ENCODE measurements around the gene CDCA5.

Gene CDCA5

DNA sequence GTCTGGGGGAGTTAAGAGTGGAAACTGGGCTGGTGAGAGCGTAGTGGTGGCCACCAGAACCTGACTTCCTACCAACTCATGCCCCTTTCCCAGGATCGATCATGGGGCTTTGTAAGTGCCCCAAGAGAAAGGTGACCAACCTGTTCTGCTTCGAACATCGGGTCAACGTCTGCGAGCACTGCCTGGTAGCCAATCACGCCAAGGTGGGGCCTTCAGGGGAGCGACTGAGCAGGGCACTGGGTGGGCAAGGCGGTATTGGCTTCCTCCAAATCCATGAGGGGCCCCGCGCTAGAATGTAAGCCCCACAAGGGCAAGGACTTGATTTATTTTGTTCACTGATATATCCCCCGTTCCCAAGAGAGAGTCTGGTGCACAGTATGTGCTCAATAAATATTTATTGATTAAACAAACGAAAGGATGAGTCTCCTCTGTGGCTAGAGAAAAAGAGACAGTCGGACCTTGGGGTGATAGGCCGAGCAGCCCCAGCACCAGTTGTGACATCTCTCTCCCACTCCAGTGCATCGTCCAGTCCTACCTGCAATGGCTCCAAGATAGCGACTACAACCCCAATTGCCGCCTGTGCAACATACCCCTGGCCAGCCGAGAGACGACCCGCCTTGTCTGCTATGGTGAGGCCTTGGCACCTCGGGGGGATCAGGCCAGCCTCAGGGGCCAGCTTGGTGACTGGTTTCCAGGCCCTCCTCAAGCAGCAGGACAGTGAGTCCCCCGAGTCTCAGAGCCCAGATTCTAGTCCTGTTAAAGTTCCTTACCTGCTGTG is 947 bp upstream of the CDCA5 start:
- peak in 1 of 10 donors; percentile 59 for DNase-seq
- intact Hi-C loops (cut with DNase I): loop anchor here (1.0 to 10.0 kb wide), 5 partner anchors 38 to 160 kb away; partner anchors contain the start of genes ARL2, FAU, MRPL49 and PPP2R5B

DNA sequence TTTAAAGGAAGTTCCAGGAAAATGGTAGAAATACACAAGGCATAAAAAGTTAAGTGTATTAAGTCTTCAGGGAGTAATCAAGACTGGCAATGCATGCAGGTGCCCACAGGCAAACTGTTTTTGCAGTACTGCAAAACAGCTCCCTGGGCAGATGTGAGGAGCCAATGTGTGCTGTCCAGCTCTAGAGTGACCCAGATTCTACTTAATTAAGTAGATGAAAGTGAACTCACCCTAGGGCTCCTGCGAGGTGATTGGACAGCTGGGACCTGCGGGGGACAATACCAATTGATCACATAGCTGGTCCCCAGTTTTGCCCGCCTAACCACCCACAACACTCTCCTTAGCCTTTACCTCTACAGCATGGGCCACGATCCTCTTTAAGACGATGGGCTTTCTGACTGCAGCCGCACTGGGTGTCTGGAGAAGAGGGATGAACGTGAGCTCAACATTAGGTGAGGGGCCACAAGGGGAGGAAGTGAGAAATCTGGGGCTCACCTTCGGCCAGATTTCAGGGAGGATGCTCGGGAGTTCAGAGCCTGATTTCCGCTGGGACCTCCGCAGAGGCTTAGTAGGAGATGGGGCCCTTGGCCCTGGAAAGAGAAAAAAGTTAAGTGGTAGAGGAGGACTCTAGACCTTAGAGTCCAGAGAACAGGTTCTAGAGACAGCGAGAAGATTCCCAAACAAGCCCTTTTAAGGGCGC is 556 bp downstream of the CDCA5 start:
- intact Hi-C loops (cut with DNase I): loop anchor here (5.0 to 10.0 kb wide), 3 partner anchors 39 to 158 kb away; partner anchors contain the start of genes FAU, MRPL49, PPP2R5B and SNX15
- peak in 1 of 10 donors; percentile 26 for DNase-seq

DNA sequence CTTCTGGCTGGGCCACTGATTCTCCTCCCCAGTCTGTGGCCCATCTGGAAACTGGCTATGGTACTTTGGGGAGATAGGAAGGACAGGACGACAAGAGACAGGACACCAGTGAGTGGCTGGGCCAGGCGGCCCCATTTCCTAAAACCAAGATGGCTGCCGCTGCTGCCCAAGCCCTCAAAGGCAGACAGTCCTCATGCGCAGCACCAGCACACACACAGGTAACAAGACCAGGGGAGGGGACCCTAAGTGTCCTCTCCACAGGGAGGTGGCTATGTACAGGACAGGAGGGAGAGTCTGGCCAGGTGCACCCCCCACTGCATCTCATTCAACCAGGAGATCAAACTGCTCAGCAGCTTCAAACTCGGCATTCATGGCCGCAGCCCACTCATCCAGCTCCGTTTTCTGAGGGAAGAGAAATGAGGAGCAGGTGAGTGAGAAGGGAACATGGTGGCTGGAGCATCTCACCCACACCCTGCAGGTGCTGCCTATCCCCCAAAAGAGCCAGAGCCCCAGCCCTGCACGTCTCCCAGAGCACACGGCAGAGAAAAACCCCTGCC is 5.0 kb downstream of the CDCA5 start:
- peak in 1 of 10 donors; percentile 72 for DNase-seq
- intact Hi-C loops (cut with DNase I): no loop called here

DNA sequence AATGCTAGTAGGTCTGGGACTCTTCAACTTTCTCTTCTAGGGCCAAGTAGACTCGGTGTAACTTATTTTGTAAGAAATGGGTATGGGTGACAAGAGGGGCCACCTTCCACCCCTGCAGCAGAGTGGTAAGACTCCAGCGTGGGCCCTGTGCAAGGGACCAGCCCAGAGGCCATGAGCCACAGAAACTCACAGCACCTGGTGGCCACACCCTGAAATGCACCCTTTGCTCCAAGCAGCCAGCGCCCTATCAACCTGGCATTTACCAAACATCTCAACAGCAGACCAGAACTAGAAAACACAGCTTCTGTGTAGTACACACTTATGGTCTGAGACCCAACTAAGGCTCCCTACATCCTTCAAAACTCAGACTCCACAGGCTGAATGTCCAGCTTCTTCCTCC is 5.7 kb downstream of the CDCA5 start:
- intact Hi-C loops (cut with DNase I): no loop called here
- DNase-seq: peak in 1 of 10 donors; percentile 74

DNA sequence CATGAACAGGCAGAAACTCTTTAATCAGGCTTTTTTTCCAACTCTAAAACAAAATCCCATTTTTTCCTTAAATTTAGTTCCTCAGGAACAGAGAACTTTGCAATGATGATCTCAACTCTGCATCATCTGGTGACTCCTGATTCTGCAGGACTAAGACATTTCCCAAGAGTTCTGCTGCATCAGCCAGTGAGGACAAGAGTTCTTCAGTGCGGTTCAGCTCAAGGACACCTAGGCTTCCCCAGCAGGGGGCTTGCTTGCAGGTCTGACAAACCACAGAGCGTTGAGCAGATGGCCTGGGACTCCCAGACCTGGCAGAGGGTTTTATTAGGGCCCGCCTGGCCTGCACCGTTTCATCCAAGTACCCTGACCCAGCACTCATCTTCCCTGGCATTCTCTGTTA is 6.4 kb downstream of the CDCA5 start:
- peak in 1 of 10 donors; percentile 66 for DNase-seq
- intact Hi-C loops (cut with DNase I): no loop called here

DNA sequence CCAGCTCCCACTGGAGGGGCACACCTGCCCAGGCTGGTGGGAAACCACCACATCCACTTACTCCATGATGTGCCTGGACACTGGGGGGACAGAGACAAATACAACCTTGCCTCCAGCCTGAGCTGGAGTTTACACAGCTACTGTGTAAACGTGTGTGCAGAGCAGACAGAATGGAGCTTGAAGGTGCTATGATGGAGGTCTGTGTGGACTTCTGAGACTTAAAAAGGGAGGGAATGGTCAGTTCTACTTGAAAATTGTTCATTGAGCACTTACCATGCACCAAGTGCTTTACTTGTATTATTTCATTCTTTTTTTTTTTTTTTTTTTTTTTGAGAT is 11.2 kb downstream of the CDCA5 start:
- DNase-seq: no peak
- intact Hi-C loops (cut with DNase I): no loop called here

DNA sequence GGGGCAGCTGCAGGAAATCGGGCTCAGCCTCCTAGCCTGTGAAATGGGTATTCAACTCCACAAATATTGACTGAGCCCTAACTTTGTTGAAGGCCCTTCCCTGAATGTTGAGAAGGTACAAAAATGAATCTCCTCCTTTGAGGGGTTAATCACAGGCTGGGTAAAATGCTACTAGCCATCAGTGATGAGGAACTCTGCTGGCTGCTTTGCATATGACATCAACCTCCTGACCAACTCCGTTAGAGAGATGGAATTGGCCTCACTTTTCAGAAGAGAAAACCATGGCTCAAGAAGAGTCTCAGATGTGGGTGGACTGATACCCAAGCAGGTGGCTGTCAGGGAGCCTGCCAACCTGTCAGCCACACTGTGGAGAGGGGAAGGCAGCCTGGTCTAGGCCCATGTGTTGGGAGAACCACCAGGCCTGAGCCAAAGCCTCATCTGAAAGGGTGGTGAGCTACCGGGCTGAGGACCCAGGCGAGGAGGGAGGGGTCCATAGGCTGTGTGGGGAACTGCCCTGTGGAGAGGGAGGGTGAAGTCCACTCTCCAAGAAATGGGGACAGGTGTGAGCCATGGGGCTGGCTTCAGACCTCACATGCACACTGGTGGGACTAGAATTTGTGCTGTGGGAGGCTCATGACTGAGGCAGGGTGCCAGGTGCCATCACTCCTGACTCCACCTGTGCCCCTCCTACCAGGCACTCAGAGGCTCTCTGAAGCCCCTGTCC is 11.8 kb downstream of the CDCA5 start:
- intact Hi-C loops (cut with DNase I): no loop called here
- peak in 1 of 10 donors; percentile 70 for DNase-seq

DNA sequence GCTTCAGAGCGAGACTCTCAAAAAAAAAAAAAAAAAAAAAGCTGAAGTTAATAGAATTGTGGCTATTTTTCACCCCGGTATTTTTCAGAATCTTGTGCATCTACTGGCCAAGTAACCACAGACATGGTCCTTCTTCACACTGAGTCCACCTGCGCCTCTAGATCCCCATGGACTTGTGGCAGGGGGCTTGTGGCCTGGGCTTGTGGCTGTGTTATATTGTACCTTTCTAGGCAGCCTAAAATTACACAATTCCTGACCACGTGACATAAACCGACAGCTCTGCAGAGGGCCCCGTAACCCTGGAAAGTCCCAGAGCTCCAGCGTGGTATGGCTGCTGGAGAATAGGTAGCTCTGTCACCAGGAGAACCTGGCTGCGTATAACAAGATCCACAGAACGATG is 14.6 kb downstream of the CDCA5 start:
- no peak for DNase-seq
- intact Hi-C loops (cut with DNase I): no loop called here

DNA sequence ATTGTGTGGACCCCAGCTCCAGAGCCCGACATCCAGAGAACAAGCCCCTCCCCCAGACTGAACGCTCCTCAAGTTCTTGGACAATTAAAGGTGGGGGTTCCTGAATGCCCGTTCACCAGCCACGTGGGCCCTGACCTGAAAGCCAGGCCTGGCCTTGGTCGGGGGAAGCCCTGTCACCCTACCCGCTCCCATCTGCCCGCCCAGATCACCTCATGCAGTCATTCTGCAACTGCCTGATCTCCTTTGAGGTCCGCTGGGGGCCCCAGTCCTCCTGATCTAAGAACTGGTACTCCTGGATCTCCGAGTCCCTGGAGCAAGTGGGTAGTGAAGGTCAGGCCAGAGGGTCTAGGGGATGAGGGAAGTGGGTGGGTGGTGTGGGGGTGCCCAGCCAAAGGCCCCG is 16.4 kb downstream of the CDCA5 start:
- no peak for DNase-seq
- intact Hi-C loops (cut with DNase I): no loop called here

DNA sequence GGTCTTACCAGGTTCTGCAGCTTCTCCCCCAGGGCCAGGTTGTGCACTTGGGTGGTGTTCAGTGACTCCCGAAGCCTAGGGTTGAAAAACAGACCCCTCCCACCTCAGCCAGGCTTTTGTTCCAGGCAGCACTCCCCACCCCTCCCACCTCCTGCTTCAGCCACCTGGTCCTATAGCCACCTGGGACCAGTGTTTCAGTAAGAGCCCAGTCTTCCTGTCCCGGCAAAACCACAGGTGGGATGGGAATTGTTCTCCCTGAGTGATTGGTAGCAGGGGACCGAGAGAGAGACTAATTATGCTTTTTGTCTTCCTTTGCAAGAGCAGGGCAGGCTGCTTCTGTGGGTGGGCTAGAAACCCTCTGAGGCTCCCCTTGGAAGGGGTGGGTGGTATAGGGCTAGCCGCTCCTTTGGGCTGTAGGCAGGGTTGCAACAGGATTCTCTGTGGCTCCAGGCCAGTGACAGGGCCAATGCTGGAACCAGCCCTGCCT is 17.0 kb downstream of the CDCA5 start:
- intact Hi-C loops (cut with DNase I): no loop called here
- DNase-seq: no peak

DNA sequence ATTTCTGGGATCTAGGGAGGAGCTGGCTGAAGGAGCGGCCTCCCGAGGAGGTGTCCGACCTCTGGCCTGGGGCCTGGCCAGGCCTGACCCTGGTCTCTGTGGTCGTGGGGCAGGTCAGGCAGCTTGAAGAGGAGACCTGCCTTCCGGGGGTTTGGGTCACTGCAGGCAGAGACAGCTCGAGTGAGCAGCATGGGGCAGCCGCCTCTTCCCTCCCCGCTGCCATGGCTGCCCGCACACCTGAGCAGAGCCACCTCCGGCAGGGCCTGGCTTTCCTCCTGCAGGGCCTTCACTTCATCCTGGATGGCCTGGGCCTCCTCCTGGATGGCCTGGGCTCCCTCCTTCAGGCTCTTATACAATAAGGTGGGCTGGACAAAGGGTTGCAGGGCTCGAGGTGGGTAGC is 17.5 kb downstream of the CDCA5 start:
- intact Hi-C loops (cut with DNase I): no loop called here
- DNase-seq: no peak

DNA sequence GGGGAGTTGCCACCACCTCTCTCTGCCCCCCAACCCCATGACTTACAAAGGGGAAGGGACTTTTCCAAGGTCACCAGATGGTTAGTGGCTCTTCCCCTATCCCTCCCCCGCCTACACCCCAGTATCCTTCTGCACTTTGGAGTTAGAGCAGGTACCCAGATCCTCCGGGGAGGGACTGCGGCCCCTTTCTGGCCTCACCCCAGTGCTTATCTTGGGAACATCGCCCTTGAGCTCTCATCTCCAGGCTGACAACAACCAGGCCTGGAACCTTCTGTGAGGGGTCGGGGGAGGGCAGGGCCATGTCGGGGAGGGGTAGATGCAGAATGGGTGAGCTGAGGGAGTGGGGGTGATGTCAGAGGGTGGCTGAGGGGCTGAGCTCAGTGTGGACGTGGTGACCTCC is 18.0 kb downstream of the CDCA5 start:
- DNase-seq: no peak
- intact Hi-C loops (cut with DNase I): no loop called here

DNA sequence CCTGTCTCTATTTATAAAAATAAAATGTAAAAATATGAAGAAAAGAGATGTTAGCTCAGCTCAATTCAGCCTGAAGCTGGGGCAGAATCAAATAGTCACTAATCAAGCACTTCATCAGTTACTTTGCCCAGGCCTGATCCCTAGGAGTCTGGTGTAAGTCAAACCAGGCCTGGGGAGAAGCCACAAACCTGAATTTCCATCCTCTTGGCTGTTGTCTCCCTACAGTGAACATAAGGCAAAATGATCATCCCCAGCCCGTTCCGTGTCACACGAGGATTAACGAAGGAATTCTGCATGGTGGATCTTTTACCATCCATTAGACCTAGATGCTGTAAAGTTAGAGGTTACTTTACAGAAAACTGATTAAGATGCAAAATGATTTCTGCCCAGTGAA is 19.0 kb downstream of the CDCA5 start:
- DNase-seq: no peak
- intact Hi-C loops (cut with DNase I): no loop called here

DNA sequence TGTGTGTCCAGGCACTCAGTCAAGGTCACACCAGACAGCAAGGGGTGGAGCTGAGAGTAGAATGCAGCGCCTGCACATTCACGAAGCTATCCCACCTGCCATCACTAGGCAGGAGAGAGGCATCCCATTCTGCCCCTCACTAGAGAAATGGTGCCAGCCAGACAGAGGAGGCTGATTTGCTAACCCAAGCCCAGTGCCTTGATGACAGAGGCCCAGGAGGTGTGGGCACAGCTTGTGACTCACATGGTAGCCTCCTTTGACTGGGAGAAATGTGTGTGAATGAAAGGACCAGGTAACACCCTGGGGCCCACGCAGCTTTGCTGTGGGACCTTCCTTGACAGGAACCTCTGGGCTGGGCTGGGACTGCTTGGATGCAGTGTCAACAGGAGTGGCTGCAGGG is 20.3 kb downstream of the CDCA5 start:
- intact Hi-C loops (cut with DNase I): no loop called here
- no peak for DNase-seq

DNA sequence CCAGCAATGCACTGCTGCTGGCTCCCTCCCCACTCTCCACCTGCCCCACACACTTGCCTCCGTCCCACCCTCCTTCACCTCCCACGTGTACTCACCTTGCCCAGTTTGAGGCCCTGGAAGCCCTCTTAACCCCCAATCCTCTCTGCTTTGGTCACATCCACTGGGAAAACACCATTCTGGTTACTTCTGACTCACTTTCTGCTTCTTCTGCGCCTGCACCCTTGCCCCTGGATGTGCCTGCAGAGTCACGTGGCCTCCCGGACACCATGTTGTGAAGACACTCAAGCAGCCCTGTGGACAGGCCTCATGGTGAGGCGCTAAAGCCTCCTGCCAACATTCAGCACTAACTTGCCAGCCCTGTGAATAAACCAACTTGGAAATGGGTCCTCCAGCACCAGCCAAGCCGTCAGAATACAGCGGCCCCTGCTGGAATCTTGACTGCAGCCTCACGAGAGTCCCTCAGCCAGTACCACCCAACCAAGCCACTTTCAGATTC is 22.9 kb downstream of the CDCA5 start:
- no peak for DNase-seq
- intact Hi-C loops (cut with DNase I): no loop called here

DNA sequence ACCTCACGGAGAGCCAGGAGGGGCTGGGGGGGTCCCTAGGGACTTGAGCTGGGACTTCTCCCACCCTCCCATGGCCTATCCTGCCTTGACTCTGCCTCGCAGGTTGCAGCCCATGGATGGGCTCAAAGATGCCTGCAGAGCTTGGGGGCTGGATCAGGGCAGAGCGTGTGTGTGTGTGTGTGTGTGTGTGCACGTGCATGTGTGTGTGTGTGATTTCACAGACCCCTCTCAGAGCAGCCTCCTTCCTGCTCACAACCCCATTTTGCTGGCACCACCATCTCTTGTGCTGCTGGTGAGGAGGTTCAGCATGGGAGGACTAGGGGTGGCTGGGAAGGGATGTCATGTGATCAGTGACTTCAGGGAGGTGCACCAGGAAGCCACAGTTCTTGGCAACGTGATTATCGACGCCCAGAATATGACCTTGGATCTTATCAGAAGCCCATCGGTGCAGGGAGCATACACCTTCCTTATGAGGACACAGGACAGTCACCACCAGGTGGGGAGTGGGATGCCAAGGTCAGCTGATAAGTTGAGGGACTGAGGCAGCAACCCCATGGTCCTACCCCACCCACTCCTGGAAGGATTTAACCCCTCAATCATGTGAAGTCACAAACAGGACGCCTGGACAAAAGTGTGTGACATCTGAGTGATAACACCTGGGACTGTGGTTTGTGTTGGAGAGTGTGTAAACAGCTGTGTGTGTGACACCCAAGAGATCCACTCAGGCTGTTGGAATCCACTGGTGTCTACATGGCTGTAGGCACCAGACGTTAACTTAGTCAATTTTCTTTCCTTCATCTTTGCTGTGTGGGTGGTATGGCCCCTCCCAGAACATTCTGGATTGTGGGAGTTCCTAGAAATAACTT is 23.6 kb downstream of the CDCA5 start:
- intact Hi-C loops (cut with DNase I): no loop called here

DNA sequence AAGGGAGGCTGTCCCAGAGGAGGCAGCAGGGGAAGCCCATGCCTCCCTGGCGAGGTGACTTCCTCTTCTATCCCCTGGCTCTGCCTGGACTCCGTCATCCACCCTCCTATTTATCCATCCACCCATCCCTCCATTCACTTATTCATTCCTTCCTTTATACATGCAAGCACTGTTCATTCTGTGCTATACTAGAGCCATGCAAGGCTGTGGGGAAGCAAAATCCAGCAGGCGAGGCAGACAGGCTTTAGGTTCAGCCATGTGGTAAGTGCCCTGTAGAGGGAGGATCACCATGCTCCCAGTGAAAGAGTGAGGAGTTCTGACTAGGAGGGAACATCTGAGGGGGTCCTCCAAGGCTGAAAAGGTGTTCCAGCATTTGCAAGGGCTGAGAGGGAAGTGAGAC is 24.3 kb downstream of the CDCA5 start:
- no peak for DNase-seq
- intact Hi-C loops (cut with DNase I): no loop called here

More for the DNA sequence above, 23.6 kb downstream of the CDCA5 start:
- no peak for DNase-seq

DNA sequence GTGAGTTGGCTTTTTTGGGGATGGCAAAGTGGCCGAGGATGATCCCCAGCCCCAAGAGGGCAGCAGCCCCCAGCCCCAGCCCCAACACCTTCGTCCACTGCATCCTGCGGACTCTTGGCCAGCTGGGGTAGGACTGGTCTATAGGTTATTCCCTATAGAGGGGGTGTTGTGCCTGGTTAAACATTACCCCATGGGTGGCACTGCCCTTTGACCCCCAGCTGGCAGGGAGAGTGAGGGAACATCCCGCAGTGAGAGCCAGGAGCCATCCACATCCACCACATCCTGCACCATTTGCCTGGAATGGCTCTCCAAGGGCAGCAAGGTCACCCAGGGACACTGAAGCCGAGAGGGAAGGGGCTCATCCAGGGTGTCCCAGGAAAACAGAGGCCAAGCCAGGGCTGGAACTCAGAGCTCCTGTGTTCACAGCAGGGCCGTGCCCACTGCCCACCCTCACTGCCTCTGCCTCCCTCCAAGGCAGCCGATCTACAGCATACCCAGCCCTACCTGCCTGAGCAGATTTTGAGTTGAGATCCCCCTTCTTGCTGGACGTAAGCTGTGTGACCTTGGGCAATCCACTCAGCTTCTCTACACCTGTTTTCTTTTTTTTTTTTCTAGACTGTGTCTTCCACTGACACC is 25.3 kb downstream of the CDCA5 start, which contains the start of gene NAALADL1:
TSS of gene NAALADL1 (minus strand) at position 135 of the 636 bp plus-strand sequence. CDS start at position 103, 32 bp downstream.
- intact Hi-C loops (cut with DNase I): no loop called here
- DNase-seq: no peak

DNA sequence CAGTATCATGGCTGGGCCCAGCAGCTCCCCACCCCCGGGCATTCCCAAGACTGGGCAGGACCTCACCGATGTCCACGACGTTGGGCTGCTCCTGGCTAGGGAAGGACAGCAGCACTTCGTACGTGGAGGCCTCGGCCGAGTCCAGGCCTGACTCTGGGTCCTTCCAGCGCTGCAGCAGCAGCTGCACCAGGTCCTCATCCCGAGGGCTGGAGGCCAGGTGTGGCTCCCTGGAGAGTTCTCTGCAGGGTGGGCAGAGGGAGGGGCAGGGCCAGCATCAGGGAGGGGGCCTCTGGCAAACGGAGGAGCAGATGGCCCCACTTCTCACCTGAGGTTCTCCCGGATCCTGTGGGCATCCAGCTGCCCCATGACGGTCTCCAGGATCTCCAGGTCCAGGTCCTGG is 25.8 kb downstream of the CDCA5 start:
- DNase-seq: no peak

More for the DNA sequence above, 25.8 kb downstream of the CDCA5 start:
- intact Hi-C loops (cut with DNase I): no loop called here
